IPS-18c (cell line): ENCODE measurements around the gene PCBP3.
A peak's percentile ranks its signal among the peaks of the same experiment; 100 is the strongest.
"Not testable (repeated sequence)": the region's sequence is repeated elsewhere in the genome, so short reads cannot be mapped to it uniquely, and the experiment has no call there.

Source experiments
- H3K4me3 ChIP-seq: 2 replicates; pipeline ENCODE4 v1.7.0; 2013; ENCODE audit warnings: low read depth, mild to moderate bottlenecking, low read length, moderate library complexity; ENCODE audit not compliant: insufficient read depth
- H3K9me3 ChIP-seq: one replicate; pipeline ENCODE4 v1.6.1; 2013; ENCODE audit warnings: mild to moderate bottlenecking, low read length, moderate library complexity; ENCODE audit not compliant: control insufficient read depth, insufficient read depth

PCBP3 gene

DNA sequence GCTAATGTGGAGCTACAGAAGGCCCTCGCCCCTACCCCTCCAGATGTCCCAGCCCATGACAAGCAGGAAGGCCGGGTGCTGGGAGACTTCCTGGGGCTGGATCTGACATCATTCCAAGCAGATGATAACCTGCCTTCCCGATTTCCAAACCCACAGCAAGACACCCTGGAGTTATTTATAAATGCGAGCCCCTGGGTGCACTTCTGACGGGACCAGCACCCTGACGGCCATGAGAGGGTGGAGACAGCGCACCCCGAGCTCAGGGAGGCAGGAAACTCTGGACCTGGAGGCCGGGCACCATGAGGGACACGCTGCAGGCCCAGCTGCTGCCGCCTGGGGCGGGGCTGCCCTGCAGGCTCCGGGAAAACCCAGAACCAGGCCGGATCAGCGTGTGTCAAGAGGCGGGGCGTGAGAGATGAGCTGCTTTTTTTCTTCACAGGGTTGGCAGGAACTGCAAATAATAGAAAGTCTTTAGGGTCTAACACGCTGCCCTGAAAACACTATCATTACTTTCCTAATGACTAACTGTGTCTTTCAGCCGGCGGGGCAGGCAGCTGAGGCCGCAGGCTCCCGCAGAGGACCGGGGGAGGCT, 2.5 kb upstream of the PCBP3 start:
- Histone ChIP-seq H3K4me3 (no peak overlapping the region), H3K9me3 (peaks cover 2% of the 10 kb centered on the region)

GRCh38 chr21:45641480-45642035, 2.0 kb upstream of the PCBP3 start:
- H3K9me3 ChIP-seq = peaks cover 2% of the 10 kb centered on the region
- peak overlapping the region; percentile 36; the same call in 1 of the 2 replicates for H3K4me3 ChIP-seq

DNA sequence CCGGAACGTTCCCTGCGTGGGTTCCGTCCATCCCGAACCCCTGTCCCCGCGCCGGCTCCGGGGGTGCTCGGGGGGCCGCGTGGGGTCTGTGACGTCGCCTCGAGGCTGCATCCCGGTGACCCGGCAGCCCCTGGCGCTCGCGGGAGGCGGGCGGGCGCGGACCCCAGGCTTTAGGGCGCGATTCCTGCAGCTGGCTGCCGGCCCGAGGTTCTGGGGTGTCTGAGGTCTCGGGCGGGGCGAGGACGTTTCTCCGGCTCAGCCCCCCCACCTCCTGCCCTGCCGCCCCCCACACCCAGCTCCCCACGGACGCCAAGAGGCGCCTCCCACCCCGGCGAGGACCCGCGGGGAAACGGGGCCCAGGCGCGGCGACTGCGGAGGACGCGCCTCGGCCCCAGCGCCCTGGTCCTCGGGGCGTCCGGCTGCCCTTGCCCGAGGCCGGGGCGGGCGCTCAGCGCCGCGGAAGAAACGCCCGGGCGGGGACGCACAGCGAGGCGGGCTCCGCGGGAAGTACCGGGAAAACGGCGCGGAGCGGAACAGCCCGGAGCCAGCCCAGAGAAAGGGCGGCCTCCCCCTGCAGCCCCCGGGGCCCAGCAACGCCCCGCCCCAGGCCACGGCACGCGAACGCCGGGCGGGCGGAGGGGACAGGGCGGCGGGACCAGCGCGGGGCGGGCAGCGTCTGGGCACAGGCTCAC, 1.3 kb upstream of the PCBP3 start:
- H3K9me3 ChIP-seq = peaks cover 2% of the 10 kb centered on the region
- peak overlapping the region; percentile 36 for H3K4me3 ChIP-seq

GRCh38 chr21:45644041-45644906, 749 bp downstream of the PCBP3 start:
- Histone ChIP-seq H3K9me3 (peaks cover 2% of the 10 kb centered on the region), H3K4me3 (peak overlapping the region; percentile 59)

DNA sequence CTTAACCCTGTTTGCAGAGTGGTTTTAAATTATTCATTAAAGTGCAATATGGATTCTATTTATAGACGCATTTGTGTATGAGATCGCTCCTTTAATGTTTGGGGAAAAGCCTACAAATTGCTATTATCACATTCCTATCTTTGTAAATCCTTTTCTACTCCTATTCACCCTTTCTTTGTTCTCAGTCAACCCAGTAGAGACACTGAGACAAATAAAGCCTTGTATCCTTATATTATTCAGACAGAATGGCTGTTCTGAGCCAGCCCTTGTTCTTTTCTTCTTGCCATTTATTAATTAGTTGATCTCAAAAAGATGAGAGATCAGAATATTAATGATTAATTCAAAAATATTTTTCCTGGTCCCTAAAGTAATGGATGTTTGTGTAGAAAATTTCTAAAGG, 8.4 kb downstream of the PCBP3 start:
- no peak overlapping the region for H3K4me3 ChIP-seq

GRCh38 chr21:45655124-45655523, 11.6 kb downstream of the PCBP3 start:
- Histone ChIP-seq H3K4me3 (no peak overlapping the region), H3K9me3 (no peaks in the 10 kb centered on the region)

More for the DNA sequence above, 8.4 kb downstream of the PCBP3 start:
- H3K9me3 ChIP-seq = no peaks in the 10 kb centered on the region

GRCh38 chr21:45656114-45656513, 12.6 kb downstream of the PCBP3 start:
- not testable (repeated sequence) for H3K4me3 ChIP-seq, H3K9me3 ChIP-seq

- H3K4me3 ChIP-seq, H3K9me3 ChIP-seq: not testable (repeated sequence)
Measured at GRCh38 chr21:45661913-45662622, 18.5 kb downstream of the PCBP3 start.

- not testable (repeated sequence) for H3K9me3 ChIP-seq, H3K4me3 ChIP-seq
Measured at GRCh38 chr21:45662623-45663245, 19.2 kb downstream of the PCBP3 start.

GRCh38 chr21:45669382-45669781, 25.9 kb downstream of the PCBP3 start:
- no peaks in the 10 kb centered on the region for H3K9me3 ChIP-seq

GRCh38 chr21:45670731-45671130, 27.2 kb downstream of the PCBP3 start:
- Histone ChIP-seq H3K9me3 (no peaks in the 10 kb centered on the region), H3K4me3 (no peak overlapping the region)

More at GRCh38 chr21:45669382-45669781, 25.9 kb downstream of the PCBP3 start:
- H3K4me3 ChIP-seq = no peak overlapping the region

GRCh38 chr21:45678790-45679189, 35.3 kb downstream of the PCBP3 start:
- not testable (repeated sequence) for H3K4me3 ChIP-seq, H3K9me3 ChIP-seq

DNA sequence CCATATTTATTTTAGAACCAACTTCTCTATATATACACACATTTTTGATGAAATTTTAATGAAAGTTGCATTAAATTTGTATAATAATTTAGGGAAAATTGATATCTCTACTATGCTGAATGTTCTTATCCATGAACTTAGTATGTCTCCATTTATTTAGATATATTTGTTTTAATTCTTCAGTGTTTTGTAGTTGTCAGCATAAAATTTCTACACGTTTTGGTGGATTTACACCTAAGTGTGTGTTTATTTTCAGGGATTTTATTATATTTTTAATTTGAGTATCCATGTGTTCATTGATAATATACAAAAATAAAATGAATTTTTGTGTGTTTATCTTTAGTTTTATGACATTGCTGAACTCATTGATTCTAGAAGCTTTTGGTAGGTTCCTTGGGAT, 36.7 kb downstream of the PCBP3 start:
- no peak overlapping the region for H3K4me3 ChIP-seq
- H3K9me3 ChIP-seq = no peaks in the 10 kb centered on the region

- Histone ChIP-seq H3K9me3 (no peaks in the 10 kb centered on the region), H3K4me3 (no peak overlapping the region)
Measured at GRCh38 chr21:45695086-45695485, 51.6 kb downstream of the PCBP3 start.

DNA sequence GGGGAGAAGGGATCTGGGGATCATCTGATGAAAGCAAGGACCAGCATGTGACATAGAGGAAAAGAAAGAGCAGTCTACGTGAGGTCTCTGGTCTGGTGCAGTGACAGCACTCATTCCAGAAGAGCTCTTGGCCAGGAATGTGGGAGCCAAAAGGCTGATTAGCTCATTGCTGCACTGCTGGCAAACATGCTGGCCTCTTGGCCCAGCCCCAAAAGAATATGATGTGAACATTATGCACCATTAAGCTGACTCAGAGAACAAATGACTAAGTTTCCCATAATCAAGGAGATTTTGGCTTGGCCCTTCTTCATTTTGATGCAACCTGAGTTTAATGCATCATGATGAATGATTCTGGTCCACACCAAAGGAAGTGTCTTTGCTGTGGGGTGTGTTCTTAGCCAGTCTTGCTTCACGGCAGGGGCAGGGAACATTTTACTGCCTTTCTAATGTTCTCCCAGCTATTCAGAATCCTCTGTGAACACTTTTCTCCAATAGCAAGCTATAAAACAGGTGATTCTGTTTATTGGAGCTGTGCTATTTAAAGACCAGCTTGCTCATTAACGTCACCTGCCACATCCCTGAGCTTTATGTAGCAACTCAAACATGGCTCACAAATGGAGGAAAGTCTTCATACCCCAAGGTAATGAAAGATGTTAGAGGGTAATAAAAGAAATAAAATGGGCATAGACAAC, 55.1 kb downstream of the PCBP3 start:
- no peak overlapping the region for H3K4me3 ChIP-seq
- no peaks in the 10 kb centered on the region for H3K9me3 ChIP-seq

DNA sequence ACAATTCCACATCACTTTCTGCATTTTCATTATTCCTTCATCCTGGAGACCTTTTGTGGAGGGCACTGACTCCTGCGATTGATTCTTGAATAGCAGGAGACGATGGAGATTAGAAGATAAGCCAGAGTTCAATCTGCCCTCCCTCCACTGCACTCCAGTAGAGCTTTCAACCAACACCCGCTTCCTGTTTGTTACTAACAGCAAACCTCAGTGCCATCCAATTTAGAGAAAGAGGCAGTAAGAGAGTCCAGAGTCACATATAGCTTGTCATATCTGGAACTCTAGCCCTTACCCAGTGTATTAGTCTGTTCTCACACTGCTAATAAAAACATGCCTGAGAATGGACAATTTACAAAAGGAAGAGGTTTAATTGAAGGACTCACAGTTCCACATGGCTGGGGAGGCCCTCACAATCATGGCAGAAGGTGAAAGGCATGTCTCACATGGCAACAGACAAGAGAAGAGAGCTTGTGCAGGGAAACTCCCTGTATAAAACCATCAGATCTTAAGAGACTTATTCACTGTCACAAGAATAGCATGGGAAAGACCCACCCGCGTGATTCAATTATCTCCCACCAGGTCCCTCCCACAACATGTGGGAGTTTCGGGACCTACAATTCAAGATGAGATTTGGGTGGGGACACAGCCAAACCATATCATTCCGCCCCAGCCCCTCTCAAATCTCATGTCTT, 55.9 kb downstream of the PCBP3 start:
- H3K4me3 ChIP-seq = no peak overlapping the region

More for the DNA sequence above, 55.9 kb downstream of the PCBP3 start:
- no peaks in the 10 kb centered on the region for H3K9me3 ChIP-seq
